Calu3 (cell line): ENCODE results near the gene BICDL2. TPM values are rescaled to one million over a fixed set of nuclear protein-coding genes. Genes with fewer than 3 reads are reported as not detected.
A peak's percentile ranks its signal among the peaks of the same experiment; 100 is the strongest.

Experiments used
- BruUV-seq: library from RNA; stranded (reverse); fragments of 400-500 nt; replicated peaks from 2 replicates; lab custom pipeline; 2021; lab: Mats Ljungman, UMichigan
- CTCF ChIA-PET: fragments of 300-600 bp; sonication (Branson Sonifier 250); formaldehyde crosslinking; loops from one replicate; lab custom pipeline; 2022; ENCODE audit warnings: antibody characterized with exemption; lab: Charles Lee
- DNase-seq: peaks from one replicate; pipeline ENCODE4 v3.0.0; 2022
- H3K27ac Mint-ChIP-seq: one replicate; pipeline ENCODE4 v1.8.0; 2022; ENCODE audit warnings: mixed read lengths; ENCODE audit not compliant: unreplicated experiment
- H3K27me3 Mint-ChIP-seq: one replicate; pipeline ENCODE4 v1.8.0; 2022; ENCODE audit warnings: mixed read lengths; ENCODE audit not compliant: unreplicated experiment
- H3K36me3 Mint-ChIP-seq: one replicate; pipeline ENCODE4 v1.8.0; 2022; ENCODE audit warnings: mild to moderate bottlenecking, moderate library complexity, mixed read lengths; ENCODE audit not compliant: insufficient read depth, unreplicated experiment
- H3K4me1 Mint-ChIP-seq: one replicate; pipeline ENCODE4 v1.8.0; 2022; ENCODE audit warnings: mild to moderate bottlenecking, low read depth, mixed read lengths; ENCODE audit not compliant: unreplicated experiment
- H3K4me3 Mint-ChIP-seq: one replicate; pipeline ENCODE4 v1.8.0; 2022; ENCODE audit warnings: mild to moderate bottlenecking, low read depth, moderate library complexity, mixed read lengths; ENCODE audit not compliant: unreplicated experiment
- H3K9me3 Mint-ChIP-seq: one replicate; pipeline ENCODE4 v1.8.0; 2022; ENCODE audit warnings: low read depth, mixed read lengths; ENCODE audit not compliant: unreplicated experiment
- CTCF ChIP-seq: fragments of 200-600 bp; IDR thresholded peaks from one replicate; pipeline ENCODE4 v1.8.0; 2022; ENCODE audit warnings: antibody characterized with exemption; ENCODE audit not compliant: unreplicated experiment
- intact Hi-C: fragments of 100-400 bp; cut with micrococcal nuclease; formaldehyde crosslinking; loops from one replicate; pipeline ENCODE4 v1.10.0; 2022; ENCODE audit not compliant: unreplicated experiment
- total RNA-seq: library from RNA; stranded (reverse); gene quantifications from 2 replicates; pipeline ENCODE4 v1.2.3, GENCODE V29; 2022

The BICDL2 gene
- total RNA-seq, 1 experiment from 2014 or later, result 59.4 TPM

GRCh38 chr16:2979669-2980226 lies 57.0 kb downstream of the BICDL2 start:
- CTCF ChIA-PET, result interaction anchor here (0.6 to 1.9 kb wide), 3 partner anchors 10 to 32 kb away, joined by 4 to 8 read pairs (median 5); no protein-coding TSS in a partner anchor
- H3K36me3 Mint-ChIP-seq, result peaks cover 45% of the 10 kb centered on the region
- peaks cover 40% of the 10 kb centered on the region for H3K4me1 Mint-ChIP-seq
- no peak for TF ChIP-seq CTCF
- no peaks in the 10 kb centered on the region for H3K27me3 Mint-ChIP-seq
- DNase-seq, result peak; percentile 48
- BruUV-seq, result TSS peak; percentile 60
- H3K4me3 Mint-ChIP-seq, result peak overlapping the region; percentile 88
- H3K9me3 Mint-ChIP-seq, result no peaks in the 10 kb centered on the region
- H3K27ac Mint-ChIP-seq, result peak overlapping the region; percentile 82
- intact Hi-C loops, result no loop called here

Other genes with a start within 250 kb of the BICDL2 start
- gene PRSS33, start 249.4 kb downstream of the BICDL2 start, total RNA-seq, result 7.9 and 13.2 TPM in 2 replicates
- not detected in 2 replicates for gene PRSS41, start 238.5 kb downstream of the BICDL2 start, total RNA-seq
- gene PRSS21, start 219.7 kb downstream of the BICDL2 start, total RNA-seq, result not detected in 2 replicates
- gene ZG16B, start 206.6 kb downstream of the BICDL2 start, total RNA-seq, result 10.3 and 15.5 TPM in 2 replicates
- gene PRSS22, start 178.8 kb downstream of the BICDL2 start, total RNA-seq, result 140 and 141 TPM in 2 replicates
- 10.8 and 13.0 TPM in 2 replicates for gene FLYWCH2, start 153.7 kb downstream of the BICDL2 start, total RNA-seq
- 34.8 and 36.8 TPM in 2 replicates for gene FLYWCH1, start 125.0 kb downstream of the BICDL2 start, total RNA-seq
- 0.51 TPM in 1 of 2 replicates, not detected in the other for gene KREMEN2, start 72.7 kb downstream of the BICDL2 start, total RNA-seq
- 51.0 and 56.0 TPM in 2 replicates for gene PAQR4, start 67.6 kb downstream of the BICDL2 start, total RNA-seq
- 91.2 and 107 TPM in 2 replicates for gene PKMYT1, start 56.5 kb downstream of the BICDL2 start, total RNA-seq
- gene CLDN9, start 24.0 kb downstream of the BICDL2 start, total RNA-seq, result 13.5 and 17.8 TPM in 2 replicates
- gene CLDN6, start 18.8 kb downstream of the BICDL2 start, total RNA-seq, result 1.2 and 2.1 TPM in 2 replicates
- 478 and 509 TPM in 2 replicates for gene TNFRSF12A, start 16.6 kb downstream of the BICDL2 start, total RNA-seq
- 61.1 and 75.4 TPM in 2 replicates for gene HCFC1R1, start 13.0 kb downstream of the BICDL2 start, total RNA-seq
- gene THOC6, start 12.9 kb downstream of the BICDL2 start, total RNA-seq, result 50.8 and 54.4 TPM in 2 replicates
- 0.27 and 0.31 TPM in 2 replicates for gene MMP25, start 9.6 kb upstream of the BICDL2 start, total RNA-seq
- gene IL32, start 28.7 kb upstream of the BICDL2 start, total RNA-seq, result 81.8 and 89.0 TPM in 2 replicates
- not detected in 2 replicates for gene ZSCAN10, start 62.4 kb upstream of the BICDL2 start, total RNA-seq
- gene ZNF205, start 75.6 kb upstream of the BICDL2 start, total RNA-seq, result 17.2 and 17.7 TPM in 2 replicates
- 9.8 and 11.8 TPM in 2 replicates for gene ZNF213, start 98.1 kb upstream of the BICDL2 start, total RNA-seq
- gene OR1F1, start 151.3 kb upstream of the BICDL2 start, total RNA-seq, result 0.40 and 0.54 TPM in 2 replicates
- gene ZNF200, start 198.2 kb upstream of the BICDL2 start, total RNA-seq, result 12.7 and 14.6 TPM in 2 replicates
- not detected in 2 replicates for gene MEFV, start 219.7 kb upstream of the BICDL2 start, total RNA-seq
- gene ZNF263, start 246.5 kb upstream of the BICDL2 start, total RNA-seq, result 46.9 and 51.2 TPM in 2 replicates